OCI-LY1 (cell line): ENCODE measurements around the gene HEBP2.

ENCODE experiments used
- CTCF ChIP-seq: fragments of 200-600 bp; sonication (generic), shearing (Covaris generic); IDR thresholded peaks from 2 replicates; pipeline ENCODE4 v1.5.1; 2017; ENCODE audit warnings: mild to moderate bottlenecking, antibody characterized with exemption, low read length, moderate library complexity, mixed read lengths
- EZH2 ChIP-seq: fragments of 200-600 bp; sonication (generic), shearing (Covaris generic); IDR thresholded peaks from 2 replicates; pipeline ENCODE4 v1.8.0; 2017; ENCODE audit warnings: borderline replicate concordance, mixed run types, mild to moderate bottlenecking, antibody characterized with exemption, low read length, moderate library complexity, mixed read lengths

- TF ChIP-seq CTCF, result no peak
- no peak for TF ChIP-seq EZH2
These were observed 17.1 kb upstream of the HEBP2 start for GRCh38 chr6:138386897-138387296.
